ENCODE data around the gene SAP30BP. TPM values are rescaled to one million over a fixed set of nuclear protein-coding genes. Genes with fewer than 3 reads are reported as not detected.

The SAP30BP gene
- total and polyA plus RNA-seq, 2 experiments from 2014 or later, result 44.9 to 97.9 TPM

- no peaks in the 10 kb centered on the region for H3K27me3 ChIP-seq (ENCODE audit: insufficient read depth)
- no peak for ATAC-seq
- no peaks in the 10 kb centered on the region for H3K36me3 ChIP-seq (ENCODE audit: insufficient read depth)
- H3K9me3 Mint-ChIP-seq, result no peaks in the 10 kb centered on the region
- no peak overlapping the region for H3K27ac ChIP-seq (ENCODE audit: low read depth)
- no peak overlapping the region for H3K4me2 ChIP-seq
- H3K4me3 ChIP-seq, result no peak overlapping the region
- no peaks in the 10 kb centered on the region for H3K4me1 ChIP-seq (ENCODE audit: insufficient read depth)
- no peak overlapping the region for H3K27ac Mint-ChIP-seq
- no peak for DNase-seq (ENCODE audit: low spot score)
- H3K4me1 Mint-ChIP-seq, result 0 out of 3 replicates have a peak, but pooled peaks cover 6% of the 10 kb centered on the region
- H3K79me2 ChIP-seq (replicated peaks; ENCODE audit: insufficient read depth), result no peaks in the 10 kb centered on the region
- no peaks in the 10 kb centered on the region for H4K20me1 ChIP-seq (replicated peaks; ENCODE audit: insufficient read depth)
- H3F3A ChIP-seq (replicated peaks; ENCODE audit: low read depth), result no peaks in the 10 kb centered on the region
- H2AFZ ChIP-seq, result no peak overlapping the region
- H3K9me2 ChIP-seq (ENCODE audit: insufficient read depth), result no peaks in the 10 kb centered on the region
- no peaks in the 10 kb centered on the region; the same call in 2 of the 3 replicates for H3K36me3 Mint-ChIP-seq (ENCODE audit: low read depth)
- H3K27me3 Mint-ChIP-seq (ENCODE audit: insufficient read depth, low read depth, poor library complexity), result peaks cover 6% of the 10 kb centered on the region
- no peak for TF ChIP-seq CREB1 (CRISPR knock-in tag; IDR thresholded peaks at IDR 0.05; ENCODE audit: low read depth)
- no peak for TF ChIP-seq EZH2 (IDR thresholded peaks at IDR 0.05; ENCODE audit: low read depth, unreplicated experiment)
- TF ChIP-seq POLR2AphosphoS5 (IDR thresholded peaks at IDR 0.05; ENCODE audit: low read depth), result no peak
- TF ChIP-seq ZNF114 (CRISPR knock-in tag; IDR thresholded peaks at IDR 0.05), result no peak
- no peak for TF ChIP-seq ZNF331 (CRISPR knock-in tag; IDR thresholded peaks at IDR 0.05; ENCODE audit: low read depth)
- no peak for TF ChIP-seq JUNB (IDR thresholded peaks at IDR 0.05; ENCODE audit: unreplicated experiment)
- no peak for TF ChIP-seq CTCF (conservative IDR thresholded peaks at IDR 0.05; ENCODE audit: low read depth in 2 of 2)
- TF ChIP-seq ETS1 (IDR thresholded peaks at IDR 0.05), result no peak
- no peak for TF ChIP-seq REST (IDR thresholded peaks at IDR 0.05; ENCODE audit: unreplicated experiment)
- TF ChIP-seq STAT1 (IDR thresholded peaks at IDR 0.05; ENCODE audit: unreplicated experiment), result no peak
- TF ChIP-seq ZNF462 (CRISPR knock-in tag; IDR thresholded peaks at IDR 0.05), result no peak
- TF ChIP-seq EZH2phosphoT487 (IDR thresholded peaks at IDR 0.05; ENCODE audit: unreplicated experiment), result no peak
- TF ChIP-seq NANOG (IDR thresholded peaks at IDR 0.05; ENCODE audit: borderline replicate concordance), result no peak
- no peak overlapping the region for H3K4me3 Mint-ChIP-seq
Observed at GRCh38 chr17:75739801-75740200, 72.7 kb downstream of the SAP30BP start.

Data from GM23338 (cell line).